ENCODE data around the gene ESYT1.

The ESYT1 gene

GRCh38 chr12:56103066-56103711 is 24.9 kb upstream of the ESYT1 start:
- DNase-seq, result peak; percentile 50
- ATAC-seq (ENCODE audit: insufficient read depth, low read depth), result peak; percentile 11; the same call in 2 of the 3 replicates
- no peaks in the 10 kb centered on the region for H3K27me3 ChIP-seq (ENCODE audit: insufficient read depth, low read length, poor library complexity)
- peaks cover 38% of the 10 kb centered on the region for H3K36me3 ChIP-seq (ENCODE audit: insufficient read depth, low read length)
- H3K9ac ChIP-seq (ENCODE audit: low read depth, low read length), result peak overlapping the region; percentile 94
- H3K4me3 ChIP-seq (ENCODE audit: low read depth in 1 of 2, low read length in 2 of 2), result peak overlapping the region; percentile 40 to 72; a peak in 3 of 4 replicates
- peak overlapping the region; percentile 86 for H3K27ac ChIP-seq (ENCODE audit: low read length)
- peaks cover 43% of the 10 kb centered on the region for H3K79me2 ChIP-seq (ENCODE audit: insufficient read depth, low read length)
- H3K4me2 ChIP-seq (ENCODE audit: insufficient read depth, low read length), result peak overlapping the region; percentile 80
- H3K4me1 ChIP-seq (ENCODE audit: insufficient read depth, low read length), result peaks cover 47% of the 10 kb centered on the region
- H2AFZ ChIP-seq (ENCODE audit: low read depth, low read length), result peak overlapping the region; percentile 79
- TF ChIP-seq CTCF (IDR thresholded peaks at IDR 0.05; ENCODE audit: borderline replicate concordance, extremely low read depth, low read length, poor library complexity, severe bottlenecking) (no peak), EZH2 (IDR thresholded peaks at IDR 0.05; ENCODE audit: borderline replicate concordance, low read depth, low read length, severe bottlenecking) (no peak)
- peaks cover 29% of the 10 kb centered on the region for H4K20me1 ChIP-seq (ENCODE audit: insufficient read depth, low read length)
- no peaks in the 10 kb centered on the region for H3K9me3 ChIP-seq (ENCODE audit: insufficient read depth, low read length, severe bottlenecking)

GRCh38 chr12:56103823-56104108 is 24.3 kb upstream of the ESYT1 start:
- ATAC-seq (ENCODE audit: insufficient read depth, low read depth), result no peak
- H2AFZ ChIP-seq (ENCODE audit: low read depth, low read length), result peak overlapping the region; percentile 79

GRCh38 chr12:56104109-56104814 is 23.8 kb upstream of the ESYT1 start, which contains the start of gene PA2G4:
Gene PA2G4 (plus strand): TSS chr12:56104559. CDS start chr12:56104738, 179 bp downstream.
- no peaks in the 10 kb centered on the region for H3K27me3 ChIP-seq (ENCODE audit: insufficient read depth, low read length, poor library complexity)
- H3K79me2 ChIP-seq (ENCODE audit: insufficient read depth, low read length), result peaks cover 47% of the 10 kb centered on the region
- H2AFZ ChIP-seq (ENCODE audit: low read depth, low read length), result peak within 1 kb of the TSS; percentile 79
- H3K9me3 ChIP-seq (ENCODE audit: insufficient read depth, low read length, severe bottlenecking), result no peaks in the 10 kb centered on the region
- H3K36me3 ChIP-seq (ENCODE audit: insufficient read depth, low read length), result peaks cover 48% of the 10 kb centered on the region
- H3K4me2 ChIP-seq (ENCODE audit: insufficient read depth, low read length), result peak within 1 kb of the TSS; percentile 80
- H3K4me1 ChIP-seq (ENCODE audit: insufficient read depth, low read length), result peaks cover 47% of the 10 kb centered on the region
- H3K9ac ChIP-seq (ENCODE audit: low read depth, low read length), result peak within 1 kb of the TSS; percentile 94
- H3K4me3 ChIP-seq (ENCODE audit: low read depth in 1 of 2, low read length in 2 of 2), result peak within 1 kb of the TSS; percentile 71 to 72
- ATAC-seq (ENCODE audit: insufficient read depth, low read depth) (peak; percentile 93), DNase-seq (peak; percentile 99)
- H3K27ac ChIP-seq (ENCODE audit: low read length), result peak within 1 kb of the TSS; percentile 92
- peaks cover 29% of the 10 kb centered on the region for H4K20me1 ChIP-seq (ENCODE audit: insufficient read depth, low read length)
- TF ChIP-seq CTCF (IDR thresholded peaks at IDR 0.05; ENCODE audit: borderline replicate concordance, extremely low read depth, low read length, poor library complexity, severe bottlenecking), result no peak

More at GRCh38 chr12:56103823-56104108, 24.3 kb upstream of the ESYT1 start:
- no peaks in the 10 kb centered on the region for H3K9me3 ChIP-seq (ENCODE audit: insufficient read depth, low read length, severe bottlenecking)
- peaks cover 29% of the 10 kb centered on the region for H4K20me1 ChIP-seq (ENCODE audit: insufficient read depth, low read length)
- no peak for DNase-seq
- peak overlapping the region; percentile 80 for H3K4me2 ChIP-seq (ENCODE audit: insufficient read depth, low read length)
- no peak for TF ChIP-seq CTCF (IDR thresholded peaks at IDR 0.05; ENCODE audit: borderline replicate concordance, extremely low read depth, low read length, poor library complexity, severe bottlenecking)
- no peak for TF ChIP-seq EZH2 (IDR thresholded peaks at IDR 0.05; ENCODE audit: borderline replicate concordance, low read depth, low read length, severe bottlenecking)
- H3K27ac ChIP-seq (ENCODE audit: low read length), result peak overlapping the region; percentile 86
- H3K4me3 ChIP-seq (ENCODE audit: low read depth in 1 of 2, low read length in 2 of 2), result peak overlapping the region; percentile 40 to 72; a peak in 3 of 4 replicates
- peaks cover 43% of the 10 kb centered on the region for H3K36me3 ChIP-seq (ENCODE audit: insufficient read depth, low read length)
- H3K9ac ChIP-seq (ENCODE audit: low read depth, low read length), result peak overlapping the region; percentile 94
- H3K27me3 ChIP-seq (ENCODE audit: insufficient read depth, low read length, poor library complexity), result no peaks in the 10 kb centered on the region
- H3K79me2 ChIP-seq (ENCODE audit: insufficient read depth, low read length), result peaks cover 47% of the 10 kb centered on the region
- peaks cover 47% of the 10 kb centered on the region for H3K4me1 ChIP-seq (ENCODE audit: insufficient read depth, low read length)

Measured in DND-41 (cell line).